ENCODE data around the gene ZNF346.

The ZNF346 gene

DNA sequence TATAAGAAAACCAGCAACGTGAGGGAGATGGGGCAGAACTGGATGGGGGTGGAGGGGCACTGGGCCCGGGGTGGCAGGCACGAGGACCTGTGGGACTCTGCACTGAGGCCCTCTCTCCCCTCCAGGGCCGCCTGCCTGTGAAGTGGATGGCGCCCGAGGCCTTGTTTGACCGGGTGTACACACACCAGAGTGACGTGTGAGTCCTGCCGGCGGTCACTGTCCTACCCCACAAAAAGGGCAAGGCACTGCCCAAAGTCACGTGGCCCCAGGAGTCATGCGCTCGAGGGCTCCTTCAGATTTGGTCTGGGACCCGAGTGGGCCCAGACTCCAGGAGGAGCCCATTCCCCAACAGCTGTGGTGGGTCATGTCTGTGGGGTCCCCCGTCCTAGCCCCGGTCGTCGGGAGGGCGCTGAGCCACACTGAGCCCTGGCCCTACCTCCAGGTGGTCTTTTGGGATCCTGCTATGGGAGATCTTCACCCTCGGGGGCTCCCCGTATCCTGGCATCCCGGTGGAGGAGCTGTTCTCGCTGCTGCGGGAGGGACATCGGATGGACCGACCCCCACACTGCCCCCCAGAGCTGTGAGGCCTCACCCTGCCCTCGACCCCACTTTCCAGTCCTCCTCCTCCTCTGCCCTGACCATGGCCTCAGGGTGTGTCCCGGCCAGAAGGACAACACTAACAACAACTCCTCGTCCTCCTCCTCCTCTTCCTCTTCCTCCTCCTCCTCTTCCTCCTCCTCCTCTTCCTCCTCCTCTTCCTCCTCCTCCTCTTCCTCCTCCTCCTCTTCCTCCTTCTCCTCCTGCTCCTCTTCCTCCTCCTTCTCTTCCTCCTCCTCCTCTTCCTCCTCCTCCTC, 73.9 kb downstream of the ZNF346 start:
- TF ChIP-seq, protein P1, sequence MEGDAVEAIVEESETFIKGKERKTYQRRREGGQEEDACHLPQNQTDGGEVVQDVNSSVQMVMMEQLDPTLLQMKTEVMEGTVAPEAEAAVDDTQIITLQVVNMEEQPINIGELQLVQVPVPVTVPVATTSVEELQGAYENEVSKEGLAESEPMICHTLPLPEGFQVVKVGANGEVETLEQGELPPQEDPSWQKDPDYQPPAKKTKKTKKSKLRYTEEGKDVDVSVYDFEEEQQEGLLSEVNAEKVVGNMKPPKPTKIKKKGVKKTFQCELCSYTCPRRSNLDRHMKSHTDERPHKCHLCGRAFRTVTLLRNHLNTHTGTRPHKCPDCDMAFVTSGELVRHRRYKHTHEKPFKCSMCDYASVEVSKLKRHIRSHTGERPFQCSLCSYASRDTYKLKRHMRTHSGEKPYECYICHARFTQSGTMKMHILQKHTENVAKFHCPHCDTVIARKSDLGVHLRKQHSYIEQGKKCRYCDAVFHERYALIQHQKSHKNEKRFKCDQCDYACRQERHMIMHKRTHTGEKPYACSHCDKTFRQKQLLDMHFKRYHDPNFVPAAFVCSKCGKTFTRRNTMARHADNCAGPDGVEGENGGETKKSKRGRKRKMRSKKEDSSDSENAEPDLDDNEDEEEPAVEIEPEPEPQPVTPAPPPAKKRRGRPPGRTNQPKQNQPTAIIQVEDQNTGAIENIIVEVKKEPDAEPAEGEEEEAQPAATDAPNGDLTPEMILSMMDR (IDR thresholded peaks at IDR 0.05), result no peak

DNA sequence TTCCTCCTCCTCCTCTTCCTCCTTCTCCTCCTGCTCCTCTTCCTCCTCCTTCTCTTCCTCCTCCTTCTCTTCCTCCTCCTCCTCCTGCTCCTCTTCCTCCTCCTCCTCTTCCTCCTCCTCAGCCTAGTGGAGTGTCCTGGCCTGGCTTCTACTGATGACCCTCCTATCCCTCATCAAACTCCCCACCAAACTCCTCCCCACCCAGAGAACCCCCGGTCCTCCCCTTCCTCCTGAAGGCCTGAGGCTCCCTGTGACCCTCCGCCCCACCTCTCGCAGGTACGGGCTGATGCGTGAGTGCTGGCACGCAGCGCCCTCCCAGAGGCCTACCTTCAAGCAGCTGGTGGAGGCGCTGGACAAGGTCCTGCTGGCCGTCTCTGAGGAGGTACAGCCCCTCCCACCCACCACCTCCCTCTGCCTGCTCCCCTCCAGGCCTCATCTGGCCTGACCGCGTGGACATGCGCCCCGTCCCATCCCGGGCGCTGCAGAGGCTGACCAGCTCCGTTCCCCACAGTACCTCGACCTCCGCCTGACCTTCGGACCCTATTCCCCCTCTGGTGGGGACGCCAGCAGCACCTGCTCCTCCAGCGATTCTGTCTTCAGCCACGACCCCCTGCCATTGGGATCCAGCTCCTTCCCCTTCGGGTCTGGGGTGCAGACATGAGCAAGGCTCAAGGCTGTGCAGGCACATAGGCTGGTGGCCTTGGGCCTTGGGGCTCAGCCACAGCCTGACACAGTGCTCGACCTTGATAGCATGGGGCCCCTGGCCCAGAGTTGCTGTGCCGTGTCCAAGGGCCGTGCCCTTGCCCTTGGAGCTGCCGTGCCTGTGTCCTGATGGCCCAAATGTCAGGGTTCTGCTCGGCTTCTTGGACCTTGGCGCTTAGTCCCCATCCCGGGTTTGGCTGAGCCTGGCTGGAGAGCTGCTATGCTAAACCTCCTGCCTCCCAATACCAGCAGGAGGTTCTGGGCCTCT, 74.8 kb downstream of the ZNF346 start:
- TF ChIP-seq, protein P1 (IDR thresholded peaks at IDR 0.05), result no peak

DNA sequence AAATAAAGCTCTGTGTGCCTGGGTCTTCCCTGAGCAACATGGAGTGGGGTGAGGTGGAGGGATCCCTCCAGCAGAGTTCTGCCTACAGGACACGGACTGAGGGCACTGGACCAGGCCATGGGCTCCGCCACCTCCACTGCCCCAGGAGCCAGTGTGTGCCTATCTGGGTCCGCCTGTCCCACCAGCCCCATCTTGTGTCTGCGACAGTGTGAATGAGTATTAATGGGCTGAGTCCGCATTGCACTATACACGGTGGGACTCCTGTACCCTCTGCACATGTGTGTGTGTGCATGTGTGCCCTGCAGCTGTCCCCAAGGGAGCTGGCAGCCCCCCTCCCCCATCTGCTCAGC, 75.6 kb downstream of the ZNF346 start:
- TF ChIP-seq, protein P1 (IDR thresholded peaks at IDR 0.05), result no peak

DNA sequence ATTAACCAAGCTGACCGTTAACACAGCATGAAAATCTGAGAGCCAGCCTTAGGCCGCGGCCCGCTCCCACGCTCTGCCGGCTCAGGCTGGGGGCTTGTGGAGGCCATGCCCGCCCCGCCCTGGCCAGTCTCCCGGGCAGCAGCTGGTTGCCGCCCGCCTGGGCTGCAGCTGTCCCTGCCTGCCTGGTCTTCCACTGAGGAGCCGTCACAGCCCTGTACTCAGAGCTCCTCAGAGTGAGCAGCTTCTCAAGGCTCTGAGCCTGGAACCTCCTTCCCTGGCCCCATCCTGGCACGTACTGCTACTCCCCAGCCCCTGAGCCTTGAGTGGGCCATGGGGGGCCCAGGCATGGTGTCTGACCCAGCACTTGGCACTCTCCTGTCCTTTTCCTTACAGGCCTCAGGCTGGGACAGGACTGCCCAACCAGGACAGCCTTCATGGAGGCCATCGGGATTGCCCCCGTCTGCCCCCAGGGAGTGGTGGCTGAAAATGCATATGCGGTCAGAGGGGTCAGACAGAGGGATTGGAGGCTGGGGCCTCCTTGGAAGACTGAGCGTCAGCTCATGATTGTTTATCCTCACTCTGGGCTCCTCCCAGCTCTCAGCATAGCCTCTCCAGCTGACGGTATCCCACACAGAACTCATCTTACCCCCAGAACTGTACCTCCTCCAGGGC, 76.1 kb downstream of the ZNF346 start:
- TF ChIP-seq, protein P1 (IDR thresholded peaks at IDR 0.05), result no peak

DNA sequence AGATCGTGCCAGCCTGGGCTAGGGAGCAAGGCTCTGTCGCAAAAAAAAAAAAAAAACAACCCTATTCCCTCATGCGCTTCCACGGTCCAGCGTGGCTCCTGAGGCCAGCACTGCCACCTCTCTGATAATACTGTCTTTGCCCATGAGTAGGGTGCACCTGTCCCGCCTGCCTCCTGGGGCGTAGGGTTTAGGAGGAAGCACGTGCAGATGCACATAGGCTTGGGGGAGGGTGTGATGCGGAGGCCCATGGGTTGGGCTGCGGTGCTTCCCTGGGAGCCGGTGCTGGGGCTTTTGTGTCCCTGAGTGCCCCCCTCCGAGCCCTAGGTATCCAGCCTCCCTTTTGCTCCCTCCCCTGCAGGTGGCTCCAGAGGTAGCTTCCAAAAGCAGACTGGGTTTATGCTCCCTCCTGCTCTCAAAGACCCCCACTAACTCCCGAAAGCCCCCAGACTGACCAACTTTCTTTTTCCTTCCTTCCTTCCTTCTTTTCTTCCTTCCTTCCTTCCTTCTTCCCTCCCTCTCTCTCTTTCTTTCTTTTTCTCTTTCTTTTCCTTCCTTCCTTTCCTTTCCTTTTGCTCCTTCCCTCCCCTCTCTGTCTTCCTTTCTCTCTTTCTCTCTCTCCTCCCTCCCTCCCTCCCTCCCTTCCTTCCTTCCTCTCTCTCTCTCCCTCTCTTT, 77.1 kb downstream of the ZNF346 start:
- TF ChIP-seq, protein P1 (IDR thresholded peaks at IDR 0.05), result no peak

DNA sequence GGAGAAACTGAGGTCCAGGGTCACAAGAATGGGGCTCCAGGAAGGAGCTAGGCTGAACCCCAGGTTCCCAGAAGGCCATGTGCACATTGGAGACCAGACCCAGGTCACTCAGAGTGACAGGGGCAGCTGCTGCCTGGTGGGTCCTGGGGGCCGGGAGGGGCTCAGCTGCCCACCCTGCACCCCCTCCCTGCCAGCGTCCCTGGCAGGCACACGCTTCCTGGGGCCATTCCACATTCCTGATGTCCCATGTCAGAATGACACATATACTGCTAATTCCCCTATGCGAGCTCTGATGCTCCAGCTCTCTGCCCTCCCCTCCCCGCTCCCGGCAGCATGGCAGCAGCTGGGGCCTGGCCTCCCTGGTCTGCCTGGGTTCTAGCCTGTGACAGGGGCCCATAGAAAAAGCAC, 78.2 kb downstream of the ZNF346 start:
- TF ChIP-seq, protein P1 (IDR thresholded peaks at IDR 0.05), result no peak
